Fibroblast of lung (primary cell): ENCODE results near the gene RASSF5.

Experiments
- CTCF ChIP-seq, 2 donors: IDR thresholded peaks in 1 of 2; conservative IDR thresholded peaks in 1 of 2; 1 replicate in 1 of 2; 2 replicates in 1 of 2; pipeline ENCODE4 v1.5.1; 2011 to 2012; ENCODE audit warnings: low read length in 2 of 2, control low read depth in 1 of 2, inconsistent platforms in 1 of 2, low read depth in 1 of 2, mild to moderate bottlenecking in 1 of 2
- EZH2 ChIP-seq: IDR thresholded peaks from 2 replicates; pipeline ENCODE4 v1.5.1; 2012; ENCODE audit warnings: low read length, control low read depth, mild to moderate bottlenecking; ENCODE audit errors: missing control alignments

- TF ChIP-seq CTCF (conservative IDR thresholded peaks at IDR 0.05 in 1 of 2, IDR thresholded peaks at IDR 0.05 in 1 of 2; ENCODE audit: low read depth in 1 of 2, low read length in 2 of 2): no peak
- no peak for TF ChIP-seq EZH2
Observed at GRCh38 chr1:206582537-206582936, 75.2 kb downstream of the RASSF5 start.
